GM12801 (cell line): ENCODE data around the gene LCTL.

Source experiments
- TF ChIP-seq, protein P1 (sequence below): IDR thresholded peaks from one replicate; pipeline ENCODE4 v1.5.1; 2011; ENCODE audit warnings: control low read depth; ENCODE audit not compliant: insufficient read length; ENCODE audit errors: extremely low read depth

Gene LCTL

DNA sequence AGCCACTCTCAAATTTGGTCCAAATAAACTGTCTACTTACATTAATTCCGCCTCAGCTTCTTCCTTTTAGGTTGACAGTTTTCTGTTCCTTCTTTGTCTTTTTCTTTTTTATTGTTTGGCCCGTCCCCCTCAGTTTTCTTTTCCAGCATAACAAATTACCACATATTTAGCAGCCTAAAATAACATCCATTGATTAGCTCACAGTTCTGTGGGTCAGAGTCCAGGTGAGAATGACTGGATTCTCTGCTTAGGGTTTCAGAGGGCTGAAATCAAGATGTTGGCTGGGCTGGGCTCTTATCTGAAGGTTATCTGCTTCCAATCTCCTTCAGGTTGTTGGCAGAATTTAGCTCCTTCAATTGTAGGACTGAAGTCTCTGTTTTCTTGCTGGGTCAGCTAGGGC, 24.6 kb upstream of the LCTL start:
- TF ChIP-seq, protein P1, sequence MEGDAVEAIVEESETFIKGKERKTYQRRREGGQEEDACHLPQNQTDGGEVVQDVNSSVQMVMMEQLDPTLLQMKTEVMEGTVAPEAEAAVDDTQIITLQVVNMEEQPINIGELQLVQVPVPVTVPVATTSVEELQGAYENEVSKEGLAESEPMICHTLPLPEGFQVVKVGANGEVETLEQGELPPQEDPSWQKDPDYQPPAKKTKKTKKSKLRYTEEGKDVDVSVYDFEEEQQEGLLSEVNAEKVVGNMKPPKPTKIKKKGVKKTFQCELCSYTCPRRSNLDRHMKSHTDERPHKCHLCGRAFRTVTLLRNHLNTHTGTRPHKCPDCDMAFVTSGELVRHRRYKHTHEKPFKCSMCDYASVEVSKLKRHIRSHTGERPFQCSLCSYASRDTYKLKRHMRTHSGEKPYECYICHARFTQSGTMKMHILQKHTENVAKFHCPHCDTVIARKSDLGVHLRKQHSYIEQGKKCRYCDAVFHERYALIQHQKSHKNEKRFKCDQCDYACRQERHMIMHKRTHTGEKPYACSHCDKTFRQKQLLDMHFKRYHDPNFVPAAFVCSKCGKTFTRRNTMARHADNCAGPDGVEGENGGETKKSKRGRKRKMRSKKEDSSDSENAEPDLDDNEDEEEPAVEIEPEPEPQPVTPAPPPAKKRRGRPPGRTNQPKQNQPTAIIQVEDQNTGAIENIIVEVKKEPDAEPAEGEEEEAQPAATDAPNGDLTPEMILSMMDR, result no peak

DNA sequence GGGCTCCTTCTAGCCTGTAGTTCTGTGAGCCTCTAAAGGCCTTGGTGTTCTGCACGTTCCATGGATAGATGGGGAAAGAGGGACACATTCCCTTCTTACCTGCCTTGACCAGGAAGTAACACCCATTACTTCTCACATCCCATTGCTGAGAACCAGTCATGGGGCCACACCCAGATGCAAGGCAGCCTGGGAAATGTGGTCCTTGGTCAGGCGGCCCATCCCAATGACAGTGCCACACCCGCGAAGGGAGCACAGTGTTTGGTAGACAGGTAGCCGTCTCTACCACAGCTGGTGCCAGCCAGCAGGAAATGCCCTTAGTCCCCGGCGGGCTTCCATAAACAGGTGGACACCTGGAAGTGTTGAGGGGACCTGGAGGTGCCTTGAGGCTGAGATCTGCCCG, 23.2 kb upstream of the LCTL start:
- TF ChIP-seq, protein P1, result no peak

DNA sequence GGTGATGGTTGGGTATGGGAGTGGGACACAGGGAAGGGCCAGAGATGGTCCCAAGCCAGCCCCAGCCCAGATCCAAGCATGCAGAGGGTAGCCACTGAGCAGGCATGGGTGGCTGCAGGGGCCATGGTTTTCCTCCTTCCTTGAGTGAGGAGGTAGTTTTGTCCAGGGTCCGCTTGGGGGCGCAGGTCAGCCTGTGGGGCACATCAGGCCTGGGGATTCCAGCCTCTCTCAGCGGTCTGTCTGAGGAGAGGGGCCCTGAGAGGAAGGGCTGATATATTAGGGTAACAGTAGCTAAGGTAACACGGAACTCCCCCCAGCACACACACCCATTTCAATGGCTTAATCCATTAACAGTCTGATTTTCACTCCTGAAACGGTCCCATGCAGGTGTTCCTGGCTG, 22.7 kb upstream of the LCTL start:
- TF ChIP-seq, protein P1, result no peak

DNA sequence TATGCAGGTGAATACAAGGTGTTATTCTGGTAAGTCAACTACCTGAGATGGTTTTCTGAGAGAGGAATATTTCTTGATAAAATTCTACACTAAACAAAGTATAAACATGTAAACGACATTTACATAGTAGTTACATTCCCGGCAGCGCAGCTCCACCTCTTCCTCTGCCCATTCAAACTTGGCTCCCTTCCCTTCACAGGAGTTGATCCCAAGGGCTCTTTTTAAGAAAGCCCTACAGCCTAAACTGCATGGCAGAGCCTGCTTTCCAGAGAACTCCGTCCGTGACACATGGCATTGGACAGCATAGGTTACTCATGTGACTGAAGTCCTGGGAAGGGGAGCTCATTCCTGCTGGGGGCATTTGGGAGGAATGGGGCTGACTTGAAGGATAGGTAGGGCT, 22.0 kb upstream of the LCTL start:
- TF ChIP-seq, protein P1, result no peak

DNA sequence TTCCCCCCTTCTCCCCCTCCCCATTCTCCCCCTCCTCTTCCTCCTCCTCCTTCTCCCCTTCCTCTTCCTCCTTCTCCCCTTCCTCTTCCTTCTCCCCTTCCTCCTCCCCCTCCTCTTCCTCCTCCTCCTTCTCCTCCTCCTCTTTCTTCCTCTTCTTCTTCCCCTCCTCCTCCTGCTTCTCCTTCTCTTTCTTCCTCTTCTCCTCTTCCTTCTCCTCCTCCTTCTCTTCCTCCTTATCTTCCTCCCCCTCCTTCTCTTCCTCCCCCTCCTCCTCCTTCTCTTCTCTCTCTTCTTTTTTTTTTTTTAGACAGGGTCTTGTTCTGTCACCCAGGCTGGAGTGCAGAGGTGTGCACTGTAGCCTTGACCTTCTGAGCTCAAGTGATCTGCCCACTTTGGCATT, 21.2 kb upstream of the LCTL start:
- TF ChIP-seq, protein P1, result no peak

DNA sequence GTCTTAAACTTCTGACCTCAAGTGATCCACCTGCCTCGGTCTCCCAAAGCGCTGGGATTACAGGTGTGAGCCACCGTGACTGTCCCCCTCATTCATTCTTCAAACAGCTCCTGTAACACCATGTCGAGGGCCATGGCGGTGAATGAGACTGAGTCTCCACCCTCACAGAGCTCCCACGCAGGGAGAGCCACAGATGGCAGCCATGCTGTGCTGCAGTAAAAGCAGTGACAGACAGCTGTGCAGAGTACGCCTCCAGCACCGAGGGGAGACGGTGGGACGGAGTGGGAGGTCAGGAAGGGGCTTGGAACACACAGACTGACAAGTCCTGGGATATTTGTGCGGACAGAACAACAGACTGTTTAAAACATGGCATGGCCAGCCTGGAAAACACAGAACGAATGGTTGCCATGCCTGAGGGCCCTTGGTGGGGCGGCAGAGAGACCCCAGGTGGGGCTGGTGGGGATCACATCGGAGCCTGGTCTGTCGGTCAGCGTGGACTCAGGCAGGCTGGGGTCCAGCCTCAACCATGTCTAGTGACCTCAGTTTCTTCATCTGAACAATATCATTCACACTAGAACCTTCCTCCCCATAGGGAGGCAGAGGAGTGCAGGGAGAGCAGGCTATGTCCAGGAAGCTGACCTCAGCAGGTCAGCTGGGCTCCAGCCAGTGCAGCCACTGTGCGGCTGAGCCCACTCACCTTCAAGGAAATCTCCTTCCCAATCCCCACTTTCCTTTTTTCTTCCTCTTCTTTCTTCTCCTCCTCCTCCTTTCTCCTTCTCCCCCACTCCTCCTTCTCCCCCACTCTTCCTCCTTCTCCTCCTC, 20.6 kb upstream of the LCTL start:
- TF ChIP-seq, protein P1, result no peak

DNA sequence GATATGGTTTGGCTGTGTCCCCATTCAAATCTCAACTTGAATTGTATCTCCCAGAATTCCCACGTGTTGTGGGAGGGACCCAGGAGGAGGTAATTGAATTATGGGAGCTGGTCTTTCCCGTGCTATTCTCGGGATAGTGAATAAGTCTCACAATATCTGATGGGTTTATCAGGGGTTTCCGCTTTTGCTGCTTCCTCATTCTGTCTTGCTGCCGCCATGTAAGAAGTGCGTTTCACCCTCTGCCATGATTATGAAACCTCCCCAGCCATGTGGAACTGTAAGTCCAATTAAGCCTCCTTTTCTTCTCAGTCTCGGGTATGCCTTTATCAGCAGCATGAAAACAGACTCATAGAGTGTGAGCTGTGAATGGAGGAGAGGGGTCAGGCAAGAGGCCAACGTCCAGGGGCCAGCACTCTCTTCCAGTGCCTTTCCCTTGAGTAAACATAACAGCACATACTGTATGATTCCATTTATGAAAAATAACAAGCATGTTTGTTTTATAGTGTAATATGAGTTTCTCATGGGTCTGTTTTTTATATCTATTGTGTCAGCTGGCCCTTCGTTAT, 16.3 kb upstream of the LCTL start:
- TF ChIP-seq, protein P1, result no peak
